Cardiac muscle cell (in vitro differentiated cells and primary cell): ENCODE measurements around the gene VWA8. TPM values are rescaled to one million over a fixed set of nuclear protein-coding genes. Genes with fewer than 3 reads are reported as not detected.

Experiments
- DNase-seq, 2 donors: peaks; one replicate each; pipeline versions ENCODE4 v3.0.0 to v3.0.0-alpha.2; 2010 to 2017; ENCODE audit warnings: low read depth in 1 of 2, low spot score in 1 of 2
- H3K27ac ChIP-seq: fragments of 200-600 bp; sonication (generic); 2 replicates; pipeline ENCODE4 v1.5.1; 2016
- H3K27me3 ChIP-seq: fragments of 200-600 bp; sonication (generic); 2 replicates; pipeline ENCODE4 v1.6.0; 2016; ENCODE audit warnings: control low read depth
- H3K36me3 ChIP-seq: fragments of 200-600 bp; sonication (generic); 2 replicates; pipeline ENCODE4 v1.5.1; 2016; ENCODE audit warnings: control low read depth
- H3K4me1 ChIP-seq: fragments of 200-600 bp; sonication (generic); 2 replicates; pipeline ENCODE4 v1.8.1; 2017; ENCODE audit warnings: low read depth, mild to moderate bottlenecking, mixed run types
- H3K4me3 ChIP-seq: fragments of 200-600 bp; sonication (generic); 2 replicates; pipeline ENCODE4 v1.5.1; 2016; ENCODE audit warnings: mild to moderate bottlenecking
- H3K9me3 ChIP-seq: fragments of 200-600 bp; sonication (generic); 2 replicates; pipeline ENCODE4 v1.5.1; 2017; ENCODE audit warnings: low read depth, mild to moderate bottlenecking, control low read depth
- polyA plus RNA-seq: library from polyadenylated mRNA; unstranded; fragments of >200 nt; fragmentation: Nextera tagmentation; extraction: Ambion mirVana; gene quantifications from 2 replicates; pipeline ENCODE4 v1.2.1, GENCODE V29; 2016
- total RNA-seq: library from RNA; depleted of rRNA; stranded (reverse); fragments of >200 nt; gene quantifications from 2 replicates; pipeline ENCODE4 v1.2.3, GENCODE V29; 2016
- TF ChIP-seq, protein P1 (sequence below): IDR thresholded peaks from 2 replicates; pipeline ENCODE4 v1.5.1; 2012; ENCODE audit warnings: low read depth, mild to moderate bottlenecking, low read length

The VWA8 gene
- total and polyA plus RNA-seq, 2 experiments from 2014 or later, result 9.4 to 22.9 TPM

DNA sequence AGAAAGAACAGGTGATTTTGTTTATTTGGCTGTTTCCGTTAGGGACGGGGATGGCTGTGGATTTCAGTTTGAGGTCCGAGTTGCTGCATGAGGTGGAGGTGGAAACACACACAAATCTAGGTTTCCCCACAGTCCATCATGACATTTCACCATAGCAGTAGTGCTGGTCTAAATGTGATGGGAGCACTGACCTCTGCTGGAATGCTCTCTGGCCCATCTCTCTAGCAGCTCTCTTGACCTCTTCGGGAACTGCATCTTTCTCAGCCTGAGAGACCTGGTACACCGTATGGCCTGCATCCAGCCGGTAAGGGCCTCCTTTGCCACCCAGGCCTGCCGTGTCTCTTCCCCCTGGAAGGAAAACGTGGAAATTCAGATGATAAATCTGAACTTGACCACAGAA lies 349.5 kb downstream of the VWA8 start:
- peaks cover 20% of the 10 kb centered on the region for H3K36me3 ChIP-seq
- peaks cover 7% of the 10 kb centered on the region for H3K4me1 ChIP-seq
- H3K4me3 ChIP-seq, result no peak overlapping the region
- TF ChIP-seq, protein P1, sequence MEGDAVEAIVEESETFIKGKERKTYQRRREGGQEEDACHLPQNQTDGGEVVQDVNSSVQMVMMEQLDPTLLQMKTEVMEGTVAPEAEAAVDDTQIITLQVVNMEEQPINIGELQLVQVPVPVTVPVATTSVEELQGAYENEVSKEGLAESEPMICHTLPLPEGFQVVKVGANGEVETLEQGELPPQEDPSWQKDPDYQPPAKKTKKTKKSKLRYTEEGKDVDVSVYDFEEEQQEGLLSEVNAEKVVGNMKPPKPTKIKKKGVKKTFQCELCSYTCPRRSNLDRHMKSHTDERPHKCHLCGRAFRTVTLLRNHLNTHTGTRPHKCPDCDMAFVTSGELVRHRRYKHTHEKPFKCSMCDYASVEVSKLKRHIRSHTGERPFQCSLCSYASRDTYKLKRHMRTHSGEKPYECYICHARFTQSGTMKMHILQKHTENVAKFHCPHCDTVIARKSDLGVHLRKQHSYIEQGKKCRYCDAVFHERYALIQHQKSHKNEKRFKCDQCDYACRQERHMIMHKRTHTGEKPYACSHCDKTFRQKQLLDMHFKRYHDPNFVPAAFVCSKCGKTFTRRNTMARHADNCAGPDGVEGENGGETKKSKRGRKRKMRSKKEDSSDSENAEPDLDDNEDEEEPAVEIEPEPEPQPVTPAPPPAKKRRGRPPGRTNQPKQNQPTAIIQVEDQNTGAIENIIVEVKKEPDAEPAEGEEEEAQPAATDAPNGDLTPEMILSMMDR, result no peak
- no peak overlapping the region for H3K27ac ChIP-seq
- no peaks in the 10 kb centered on the region for H3K9me3 ChIP-seq
- no peak for DNase-seq
- no peaks in the 10 kb centered on the region for H3K27me3 ChIP-seq

DNA sequence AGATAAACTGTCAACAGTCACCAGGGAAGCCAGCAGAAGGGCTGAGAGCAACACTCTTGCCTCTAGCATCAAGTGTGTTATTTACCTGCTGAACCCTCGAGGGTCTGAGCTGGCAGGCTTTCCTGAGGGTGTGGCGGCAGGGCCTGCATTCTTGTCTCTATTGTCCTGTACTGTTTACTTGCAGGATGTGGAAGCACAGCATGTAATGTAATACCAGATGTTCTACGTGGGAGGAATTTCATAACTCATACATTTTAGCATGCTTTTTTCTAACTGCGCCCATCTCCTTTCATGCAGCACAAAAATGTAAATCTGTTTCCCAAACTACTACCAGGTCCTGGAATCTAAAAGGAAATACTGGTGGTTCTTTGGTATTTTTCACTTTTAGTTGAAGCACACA lies 350.5 kb downstream of the VWA8 start:
- Histone ChIP-seq H3K27ac (no peak overlapping the region), H3K4me3 (no peak overlapping the region), H3K36me3 (peaks cover 20% of the 10 kb centered on the region), H3K27me3 (no peaks in the 10 kb centered on the region), H3K9me3 (no peaks in the 10 kb centered on the region), H3K4me1 (peaks cover 7% of the 10 kb centered on the region)
- TF ChIP-seq, protein P1, result no peak
- peak in 1 of 2 donors; percentile 96 for DNase-seq

DNA sequence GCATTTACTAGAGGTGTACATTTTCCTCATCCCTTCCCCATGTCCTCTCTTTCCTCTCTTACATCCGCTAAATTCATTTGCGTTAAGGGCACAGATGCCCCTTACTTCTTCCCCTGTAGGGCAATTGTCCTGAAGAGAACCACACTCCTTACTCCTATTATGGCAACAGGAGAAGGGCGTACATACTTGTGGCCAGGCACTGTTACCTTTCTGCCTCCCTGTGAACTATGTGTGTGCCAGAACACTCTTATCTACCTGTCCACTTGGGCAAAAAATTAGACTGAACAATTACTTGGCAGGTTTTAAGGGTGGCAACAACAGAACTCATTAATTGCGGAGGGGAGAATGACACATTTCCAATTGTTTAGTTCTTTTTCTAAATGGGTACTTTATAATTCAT lies 351.1 kb downstream of the VWA8 start:
- Histone ChIP-seq H3K4me1 (peaks cover 7% of the 10 kb centered on the region), H3K36me3 (peaks cover 21% of the 10 kb centered on the region), H3K27me3 (no peaks in the 10 kb centered on the region), H3K9me3 (no peaks in the 10 kb centered on the region), H3K4me3 (no peak overlapping the region), H3K27ac (no peak overlapping the region)
- no peak for DNase-seq
- TF ChIP-seq, protein P1, result no peak

DNA sequence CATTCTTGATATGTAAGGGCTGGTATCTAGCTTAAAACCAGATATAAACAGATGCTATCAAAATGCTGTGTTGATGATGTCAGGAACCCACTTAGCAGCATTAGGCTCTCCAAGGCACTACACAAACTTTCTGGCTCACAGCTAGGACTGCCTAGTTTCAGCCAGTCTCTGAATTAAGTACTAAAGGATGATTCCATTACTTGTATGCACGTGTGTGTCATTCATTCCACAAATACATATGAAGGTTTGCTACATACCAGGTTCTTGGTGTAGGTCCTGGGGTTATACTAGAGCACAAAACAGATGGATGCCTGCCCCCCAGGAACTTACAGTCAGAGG lies 352.1 kb downstream of the VWA8 start:
- Histone ChIP-seq H3K27me3 (no peaks in the 10 kb centered on the region), H3K9me3 (no peaks in the 10 kb centered on the region), H3K4me3 (no peak overlapping the region), H3K4me1 (peaks cover 3% of the 10 kb centered on the region), H3K27ac (no peak overlapping the region), H3K36me3 (peaks cover 24% of the 10 kb centered on the region)
- DNase-seq, result no peak
- TF ChIP-seq, protein P1, result no peak

DNA sequence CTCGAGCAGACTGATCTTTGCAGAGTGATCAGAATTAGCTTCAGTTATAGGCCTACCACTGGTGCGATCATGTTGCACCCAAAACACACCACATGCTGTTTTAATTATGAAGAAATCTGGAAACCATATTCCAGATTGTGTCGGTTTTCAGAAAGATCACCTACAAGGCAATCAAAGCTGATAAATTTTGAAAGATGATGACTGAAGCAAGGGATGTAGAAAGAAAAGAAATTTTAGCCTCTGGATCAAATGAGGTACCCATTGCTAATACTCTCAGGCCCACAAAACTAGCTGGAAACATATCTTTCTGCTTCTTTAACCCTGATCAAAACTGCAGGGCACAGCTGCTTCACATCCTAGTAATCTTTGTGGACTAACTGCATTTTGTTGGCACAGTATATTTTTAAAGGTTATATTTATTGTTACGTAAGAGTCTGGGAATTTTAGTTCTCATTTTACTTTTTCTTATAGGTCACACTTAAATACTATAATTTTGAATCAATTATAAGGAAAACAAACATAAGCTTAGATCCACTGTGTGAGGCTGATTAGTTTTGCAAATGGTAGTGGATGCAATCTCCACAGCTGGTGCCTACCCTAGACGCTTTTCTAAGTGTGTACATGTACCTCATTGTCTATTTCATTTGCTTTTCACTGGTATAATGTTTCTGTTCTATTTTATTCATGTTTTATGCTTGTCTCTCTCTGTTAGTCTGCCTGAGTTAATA lies 352.6 kb downstream of the VWA8 start:
- no peak for DNase-seq
- Histone ChIP-seq H3K4me1 (no peaks in the 10 kb centered on the region), H3K9me3 (no peaks in the 10 kb centered on the region), H3K4me3 (no peak overlapping the region), H3K27ac (no peak overlapping the region), H3K36me3 (peaks cover 23% of the 10 kb centered on the region), H3K27me3 (no peaks in the 10 kb centered on the region)
- TF ChIP-seq, protein P1, result no peak
